Tibial nerve (tissue), 4 donors: Measurements from ENCODE around the gene PFDN1. TPM values are rescaled to one million over a fixed set of nuclear protein-coding genes. Genes with fewer than 3 reads are reported as not detected.

Experiments
- DNase-seq, 2 donors: peaks; one replicate each; pipeline ENCODE4 v3.0.0-alpha.2; 2019; ENCODE audit warnings: low spot score in 2 of 2
- H3K27ac ChIP-seq, 4 donors: fragments of 200-600 bp; sonication (generic) in 3 of 4; one replicate each; pipeline ENCODE4 v1.5.1; 2017 to 2019; ENCODE audit warnings: mild to moderate bottlenecking in 1 of 4
- H3K27me3 ChIP-seq, 2 donors: fragments of 200-600 bp; sonication (generic) in 1 of 2; one replicate each; pipeline versions ENCODE4 v1.5.1 to v1.6.0; 2017 to 2019
- H3K36me3 ChIP-seq, 3 donors: fragments of 200-600 bp; sonication (generic); one replicate each; pipeline ENCODE4 v1.5.1; 2018 to 2019
- H3K4me1 ChIP-seq, 4 donors: fragments of 200-600 bp; sonication (generic) in 3 of 4; one replicate each; pipeline ENCODE4 v1.5.1; 2017 to 2019
- H3K4me3 ChIP-seq, 4 donors: fragments of 200-600 bp; sonication (generic) in 3 of 4; one replicate each; pipeline ENCODE4 v1.5.1; 2017 to 2019; ENCODE audit warnings: mild to moderate bottlenecking in 1 of 4, moderate library complexity in 1 of 4
- H3K9me3 ChIP-seq, 4 donors: fragments of 200-600 bp; sonication (generic) in 3 of 4; one replicate each; pipeline ENCODE4 v1.5.1; 2017 to 2019
- CTCF ChIP-seq, 5 experiments: fragments of 200-600 bp in 3 of 5; fragments of 450-650 bp in 2 of 5; sonication (generic) in 3 of 5; IDR thresholded peaks; one replicate each; pipeline ENCODE4 v1.5.1; 2016 to 2019; ENCODE audit warnings: antibody characterized with exemption in 5 of 5, mild to moderate bottlenecking in 3 of 5, moderate library complexity in 2 of 5
- EP300 ChIP-seq, 2 donors: sonication (generic); formaldehyde crosslinking; IDR thresholded peaks; one replicate each; pipeline ENCODE4 v1.6.1; 2017; ENCODE audit warnings: antibody characterized with exemption in 2 of 2, mild to moderate bottlenecking in 1 of 2
- POLR2A ChIP-seq, 2 donors: fragments of 450-650 bp; IDR thresholded peaks; one replicate each; pipeline ENCODE4 v1.6.1; 2017; ENCODE audit warnings: antibody characterized with exemption in 2 of 2, mild to moderate bottlenecking in 2 of 2, moderate library complexity in 2 of 2
- WGBS, 2 donors: methylation state at CpG; one replicate each; pipeline ENCODE4 v1.1.5; 2018; 5-methylcytosine and 5-hydroxymethylcytosine counted together
- total RNA-seq, 4 donors: library from RNA; depleted of rRNA; stranded (reverse); fragments of >200 nt; gene quantifications; one replicate each; pipeline ENCODE4 v1.1.0, GENCODE V29; 2016

The PFDN1 gene
- total RNA-seq, 4 donors from 2014 or later = 98.2 to 146 (median 109) TPM

GRCh38 chr5:140338908-140339307 is 36.0 kb upstream of the PFDN1 start:
- DNase-seq = no peak
- TF ChIP-seq POLR2A (IDR thresholded peaks at IDR 0.05) = no peak
- TF ChIP-seq EP300 (IDR thresholded peaks at IDR 0.05) = no peak
- TF ChIP-seq CTCF (IDR thresholded peaks at IDR 0.05) = no peak
- Histone ChIP-seq H3K4me1 (peaks cover 0 to 80% (median 53%) of the 10 kb centered on the region in 4 donors), H3K4me3 (no peak overlapping the region), H3K9me3 (no peaks in the 10 kb centered on the region), H3K36me3 (peaks cover 0 to 20% (median 0%) of the 10 kb centered on the region in 3 donors), H3K27me3 (no peaks in the 10 kb centered on the region), H3K27ac (peak overlapping the region in 2 of 4 donors; percentile 86 to 94)
- WGBS, 2 donors = 61 to 63% methylated on average over 2 of the region's 2 CpGs

- H3K4me3 ChIP-seq = no peak overlapping the region
- no peaks in the 10 kb centered on the region for H3K27me3 ChIP-seq
- TF ChIP-seq POLR2A (IDR thresholded peaks at IDR 0.05) = no peak
- TF ChIP-seq EP300 (IDR thresholded peaks at IDR 0.05) = no peak
- TF ChIP-seq CTCF (IDR thresholded peaks at IDR 0.05) = no peak
- no peak for DNase-seq
- H3K27ac ChIP-seq = peak overlapping the region in 2 of 4 donors; percentile 86 to 94
- peaks cover 0 to 75% (median 53%) of the 10 kb centered on the region in 4 donors for H3K4me1 ChIP-seq
- no peaks in the 10 kb centered on the region for H3K9me3 ChIP-seq
- H3K36me3 ChIP-seq = peaks cover 0 to 25% (median 0%) of the 10 kb centered on the region in 3 donors
- 65 to 67% methylated on average over 3 of the region's 3 CpGs for WGBS, 2 donors
Measured at GRCh38 chr5:140338336-140338735, 35.4 kb upstream of the PFDN1 start.

- peaks cover 0 to 30% (median 0%) of the 10 kb centered on the region in 3 donors for H3K36me3 ChIP-seq
- H3K27ac ChIP-seq = peak overlapping the region in 2 of 4 donors; percentile 86 to 94
- no peak overlapping the region for H3K4me3 ChIP-seq
- peaks cover 0 to 70% (median 51%) of the 10 kb centered on the region in 4 donors for H3K4me1 ChIP-seq
- WGBS, 2 donors = 100% methylated on average over 1 of the region's 1 CpG
- no peak for DNase-seq
- TF ChIP-seq POLR2A (IDR thresholded peaks at IDR 0.05) (no peak), CTCF (IDR thresholded peaks at IDR 0.05) (no peak), EP300 (IDR thresholded peaks at IDR 0.05) (no peak)
- H3K27me3 ChIP-seq = no peaks in the 10 kb centered on the region
- no peaks in the 10 kb centered on the region for H3K9me3 ChIP-seq
Measured at GRCh38 chr5:140337880-140338279, 35.0 kb upstream of the PFDN1 start.

GRCh38 chr5:140336388-140336787 is 33.5 kb upstream of the PFDN1 start:
- no peak for TF ChIP-seq CTCF (IDR thresholded peaks at IDR 0.05)
- TF ChIP-seq EP300 (IDR thresholded peaks at IDR 0.05) = peak in 1 of 2 donors; percentile 18
- no peak for DNase-seq
- Histone ChIP-seq H3K4me3 (no peak overlapping the region), H3K27me3 (no peaks in the 10 kb centered on the region), H3K27ac (peak overlapping the region; percentile 40 to 94 (median 70)), H3K36me3 (peaks cover 0 to 40% (median 0%) of the 10 kb centered on the region in 3 donors), H3K4me1 (peaks cover 0 to 57% (median 36%) of the 10 kb centered on the region in 4 donors), H3K9me3 (no peaks in the 10 kb centered on the region)
- 17 to 29% methylated on average over 5 of the region's 5 CpGs for WGBS, 2 donors

- 82 to 91% methylated on average over 1 of the region's 1 CpG for WGBS, 2 donors
- TF ChIP-seq EP300 (IDR thresholded peaks at IDR 0.05) (no peak), CTCF (IDR thresholded peaks at IDR 0.05) (no peak), POLR2A (IDR thresholded peaks at IDR 0.05) (no peak)
- H3K27me3 ChIP-seq = no peaks in the 10 kb centered on the region
- DNase-seq = no peak
- H3K27ac ChIP-seq = no peak overlapping the region
- no peak overlapping the region for H3K4me3 ChIP-seq
- H3K4me1 ChIP-seq = peaks cover 0 to 31% (median 13%) of the 10 kb centered on the region in 4 donors
- H3K9me3 ChIP-seq = no peaks in the 10 kb centered on the region
- peaks cover 0 to 40% (median 0%) of the 10 kb centered on the region in 3 donors for H3K36me3 ChIP-seq
Measured at GRCh38 chr5:140331638-140332037, 28.7 kb upstream of the PFDN1 start.
